ENCODE measurements around the gene SLC2A4RG.
A peak's percentile ranks its signal among the peaks of the same experiment; 100 is the strongest.

The SLC2A4RG gene, protein sequence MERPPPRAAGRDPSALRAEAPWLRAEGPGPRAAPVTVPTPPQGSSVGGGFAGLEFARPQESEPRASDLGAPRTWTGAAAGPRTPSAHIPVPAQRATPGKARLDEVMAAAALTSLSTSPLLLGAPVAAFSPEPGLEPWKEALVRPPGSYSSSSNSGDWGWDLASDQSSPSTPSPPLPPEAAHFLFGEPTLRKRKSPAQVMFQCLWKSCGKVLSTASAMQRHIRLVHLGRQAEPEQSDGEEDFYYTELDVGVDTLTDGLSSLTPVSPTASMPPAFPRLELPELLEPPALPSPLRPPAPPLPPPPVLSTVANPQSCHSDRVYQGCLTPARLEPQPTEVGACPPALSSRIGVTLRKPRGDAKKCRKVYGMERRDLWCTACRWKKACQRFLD

DNA sequence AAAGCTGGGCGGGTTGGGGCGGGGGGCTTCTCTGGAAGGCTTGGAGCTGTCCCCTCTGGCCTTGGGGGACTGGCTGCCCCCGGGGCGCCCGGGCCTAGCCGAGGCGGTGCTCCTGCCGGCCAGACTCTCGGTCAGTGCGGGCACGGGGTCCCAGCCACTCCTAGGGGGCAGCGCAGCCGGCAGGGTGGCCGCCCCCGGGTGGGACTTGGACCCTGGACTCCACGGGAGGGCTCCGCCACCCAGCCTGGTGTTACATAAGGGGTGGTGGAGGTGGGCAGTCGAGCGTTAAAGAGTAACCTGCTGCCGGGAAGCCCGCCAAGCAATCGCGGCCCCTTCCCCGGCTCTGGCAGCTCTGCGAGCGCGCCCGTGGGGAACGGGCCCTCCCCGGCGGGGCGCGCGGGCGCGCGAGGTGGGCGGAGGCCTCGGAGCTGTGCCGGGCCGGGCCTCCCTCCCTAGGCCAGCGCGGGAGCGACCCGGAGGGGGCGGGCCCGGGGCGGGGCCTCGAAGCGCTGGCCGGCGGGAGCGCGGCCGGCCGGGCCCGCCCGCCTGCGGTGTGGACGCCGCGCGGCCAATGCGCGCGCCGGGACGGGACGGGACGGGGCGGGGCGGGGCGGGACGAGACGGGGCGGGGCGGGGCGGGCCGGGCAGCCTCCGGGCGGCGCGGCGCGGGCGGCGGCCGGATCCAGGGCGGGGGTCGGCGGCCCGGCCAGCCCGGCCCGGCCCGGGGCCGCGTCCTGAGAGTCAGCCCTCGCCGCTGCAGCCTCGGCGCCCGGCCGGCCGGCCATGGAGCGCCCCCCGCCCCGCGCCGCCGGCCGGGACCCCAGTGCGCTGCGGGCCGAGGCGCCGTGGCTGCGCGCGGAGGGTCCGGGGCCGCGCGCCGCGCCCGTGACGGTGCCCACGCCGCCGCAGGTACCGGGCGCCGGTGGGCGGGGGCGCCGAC, at the start of gene SLC2A4RG:
TSS of gene SLC2A4RG (plus strand) at position 647 of the 940 bp plus-strand sequence. CDS start at position 784, 137 bp downstream.
- no peaks in the 10 kb centered on the region for H3K9me3 ChIP-seq (ENCODE audit: control insufficient read depth in 1 of 2, low read length in 2 of 2)
- peaks cover under 1 to 37% of the 10 kb centered on the region in 2 donors for H3K36me3 ChIP-seq (ENCODE audit: control insufficient read depth in 1 of 2, insufficient read depth in 2 of 2, low read length in 2 of 2)
- no peaks in the 10 kb centered on the region for H3K27me3 ChIP-seq (ENCODE audit: low read depth, low read length)
- H3K4me3 ChIP-seq (ENCODE audit: low read depth in 1 of 2, low read length in 2 of 2): peak within 1 kb of the TSS; percentile 57 to 68
- H3K4me1 ChIP-seq (ENCODE audit: control insufficient read depth in 1 of 2, insufficient read depth in 2 of 2, low read length in 2 of 2): peaks cover 0 to 32% of the 10 kb centered on the region in 2 donors
- H3K27ac ChIP-seq (ENCODE audit: low read length): no peak within 1 kb of the TSS

DNA sequence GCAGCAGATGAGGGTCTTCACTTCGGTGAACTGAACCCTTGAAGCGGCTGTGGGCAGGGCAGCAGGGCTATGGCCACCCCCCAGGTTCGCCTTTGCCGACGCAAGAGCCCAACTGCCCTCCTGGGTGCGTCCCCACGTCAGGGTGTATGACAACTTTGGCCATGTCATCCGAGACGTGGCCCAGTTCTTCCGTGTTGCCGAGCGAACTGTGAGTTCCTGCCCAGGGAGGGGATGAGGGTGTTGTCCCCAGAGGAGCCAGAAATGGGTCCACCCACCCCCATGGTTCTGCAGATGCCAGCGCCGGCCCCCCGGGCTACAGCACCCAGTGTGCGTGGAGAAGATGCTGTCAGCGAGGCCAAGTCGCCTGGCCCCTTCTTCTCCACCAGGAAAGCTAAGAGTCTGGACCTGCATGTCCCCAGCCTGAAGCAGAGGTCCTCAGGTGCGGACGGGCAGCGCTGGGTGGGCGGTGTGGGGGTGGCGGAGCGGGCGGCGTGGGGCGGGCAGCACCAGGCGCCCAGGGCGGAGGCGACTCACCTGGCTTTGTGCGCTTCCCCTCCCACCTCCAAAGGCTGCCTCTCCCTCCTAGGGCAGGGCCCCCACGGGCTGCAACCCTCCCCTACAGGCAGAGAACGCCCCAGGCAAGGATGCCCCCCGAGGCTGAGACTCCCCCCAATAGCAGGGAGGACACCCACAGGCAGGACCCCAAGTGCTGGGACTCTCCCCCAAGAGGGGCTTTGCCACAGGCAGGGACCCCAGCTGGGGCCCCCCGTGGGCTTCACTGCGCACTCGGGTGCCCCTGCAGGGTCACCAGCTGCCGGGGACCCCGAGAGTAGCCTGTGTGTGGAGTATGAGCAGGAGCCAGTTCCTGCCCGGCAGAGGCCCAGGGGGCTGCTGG, 49.3 kb upstream of the SLC2A4RG start:
- no peak overlapping the region for H3K4me3 ChIP-seq (ENCODE audit: low read depth in 1 of 2, low read length in 2 of 2)
- H3K27ac ChIP-seq (ENCODE audit: low read length): no peak overlapping the region
- no peaks in the 10 kb centered on the region for H3K9me3 ChIP-seq (ENCODE audit: control insufficient read depth in 1 of 2, low read length in 2 of 2)
- H3K36me3 ChIP-seq (ENCODE audit: control insufficient read depth in 1 of 2, insufficient read depth in 2 of 2, low read length in 2 of 2): peaks cover 0 to 12% of the 10 kb centered on the region in 2 donors
- peaks cover 0 to 18% of the 10 kb centered on the region in 2 donors for H3K4me1 ChIP-seq (ENCODE audit: control insufficient read depth in 1 of 2, insufficient read depth in 2 of 2, low read length in 2 of 2)
- H3K27me3 ChIP-seq (ENCODE audit: low read depth, low read length): no peaks in the 10 kb centered on the region

DNA sequence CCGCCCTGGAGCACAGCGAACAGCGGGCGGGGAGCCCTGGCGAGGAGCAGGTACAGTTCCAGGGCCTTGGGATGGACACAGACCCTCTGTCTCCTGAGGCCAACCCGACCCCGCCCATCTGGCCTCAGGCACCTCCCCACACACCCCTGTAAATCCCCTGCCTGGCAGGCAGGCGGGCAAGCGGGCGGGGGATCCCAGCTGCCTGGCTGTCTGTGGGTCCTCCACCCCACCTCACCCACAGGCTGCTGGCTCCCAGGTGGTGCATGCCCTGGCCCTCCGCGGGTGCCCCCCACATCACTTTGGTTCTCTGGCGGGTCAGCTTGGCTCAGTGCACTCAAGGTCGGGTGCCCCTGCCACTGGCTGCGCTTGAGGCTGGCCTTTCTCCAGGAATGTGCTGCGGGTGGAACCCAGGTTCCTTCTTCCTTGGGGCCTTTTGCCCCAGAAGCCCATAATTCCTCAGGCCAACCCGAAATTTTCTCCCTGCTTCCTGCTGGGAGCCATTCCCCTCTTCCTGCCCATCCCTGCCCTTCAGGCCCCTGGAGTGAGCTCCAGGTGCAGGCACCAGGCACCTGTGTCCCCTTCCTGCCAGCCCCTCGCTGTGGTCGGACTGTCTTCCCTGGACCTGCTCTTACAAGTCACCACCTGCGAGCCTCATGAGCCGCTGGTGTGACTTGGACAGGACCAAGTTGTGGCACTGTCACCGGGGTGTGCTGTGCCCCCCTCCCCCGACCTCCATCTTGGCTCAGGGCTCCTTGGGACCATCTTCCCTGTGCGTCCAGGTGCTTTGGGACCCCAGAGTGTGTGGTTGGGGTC, 48.5 kb upstream of the SLC2A4RG start:
- no peak overlapping the region for H3K27ac ChIP-seq (ENCODE audit: low read length)
- H3K9me3 ChIP-seq (ENCODE audit: control insufficient read depth in 1 of 2, low read length in 2 of 2): no peaks in the 10 kb centered on the region
- H3K4me3 ChIP-seq (ENCODE audit: low read depth in 1 of 2, low read length in 2 of 2): no peak overlapping the region
- peaks cover 0 to 18% of the 10 kb centered on the region in 2 donors for H3K36me3 ChIP-seq (ENCODE audit: control insufficient read depth in 1 of 2, insufficient read depth in 2 of 2, low read length in 2 of 2)
- H3K27me3 ChIP-seq (ENCODE audit: low read depth, low read length): no peaks in the 10 kb centered on the region
- H3K4me1 ChIP-seq (ENCODE audit: control insufficient read depth in 1 of 2, insufficient read depth in 2 of 2, low read length in 2 of 2): peaks cover 0 to 15% of the 10 kb centered on the region in 2 donors

DNA sequence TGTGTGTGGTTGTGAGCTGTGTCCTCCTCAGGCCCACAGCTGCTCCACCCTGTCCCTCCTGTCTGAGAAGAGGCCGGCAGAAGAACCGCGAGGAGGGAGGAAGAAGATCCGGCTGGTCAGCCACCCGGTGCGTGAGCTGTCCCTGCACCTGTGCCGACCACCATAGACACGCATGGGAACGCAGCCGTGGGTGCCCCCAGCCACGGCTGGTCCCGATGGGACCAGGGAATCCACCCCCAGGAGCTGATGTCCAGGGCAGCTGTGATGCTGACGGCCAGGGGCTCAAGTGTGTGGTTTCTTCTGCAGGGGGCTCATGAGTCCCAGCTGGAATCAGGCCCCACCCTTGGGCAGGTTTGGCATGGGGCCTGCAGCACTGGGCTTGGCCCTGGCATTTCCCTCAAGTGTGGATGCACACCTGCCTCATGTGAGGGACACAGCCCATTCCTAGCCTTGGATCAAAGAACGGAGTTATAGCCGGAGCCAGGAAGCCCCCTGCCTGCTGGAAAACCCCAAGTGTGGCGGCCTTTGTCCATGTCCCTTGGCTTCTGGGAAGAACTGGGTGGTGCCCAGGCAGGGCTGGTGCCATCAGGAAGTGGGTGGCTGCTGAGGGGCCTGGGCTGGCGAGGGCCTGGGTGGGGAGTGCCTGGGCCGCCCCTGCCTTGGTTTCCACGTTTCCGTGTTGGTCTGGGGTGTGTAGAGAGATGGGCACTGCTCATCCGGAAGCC, 47.7 kb upstream of the SLC2A4RG start:
- Histone ChIP-seq H3K4me3 (ENCODE audit: low read depth in 1 of 2, low read length in 2 of 2) (no peak overlapping the region), H3K36me3 (ENCODE audit: control insufficient read depth in 1 of 2, insufficient read depth in 2 of 2, low read length in 2 of 2) (peaks cover 0 to 18% of the 10 kb centered on the region in 2 donors), H3K4me1 (ENCODE audit: control insufficient read depth in 1 of 2, insufficient read depth in 2 of 2, low read length in 2 of 2) (peaks cover 0 to 11% of the 10 kb centered on the region in 2 donors), H3K9me3 (ENCODE audit: control insufficient read depth in 1 of 2, low read length in 2 of 2) (no peaks in the 10 kb centered on the region), H3K27me3 (ENCODE audit: low read depth, low read length) (no peaks in the 10 kb centered on the region), H3K27ac (ENCODE audit: low read length) (no peak overlapping the region)

DNA sequence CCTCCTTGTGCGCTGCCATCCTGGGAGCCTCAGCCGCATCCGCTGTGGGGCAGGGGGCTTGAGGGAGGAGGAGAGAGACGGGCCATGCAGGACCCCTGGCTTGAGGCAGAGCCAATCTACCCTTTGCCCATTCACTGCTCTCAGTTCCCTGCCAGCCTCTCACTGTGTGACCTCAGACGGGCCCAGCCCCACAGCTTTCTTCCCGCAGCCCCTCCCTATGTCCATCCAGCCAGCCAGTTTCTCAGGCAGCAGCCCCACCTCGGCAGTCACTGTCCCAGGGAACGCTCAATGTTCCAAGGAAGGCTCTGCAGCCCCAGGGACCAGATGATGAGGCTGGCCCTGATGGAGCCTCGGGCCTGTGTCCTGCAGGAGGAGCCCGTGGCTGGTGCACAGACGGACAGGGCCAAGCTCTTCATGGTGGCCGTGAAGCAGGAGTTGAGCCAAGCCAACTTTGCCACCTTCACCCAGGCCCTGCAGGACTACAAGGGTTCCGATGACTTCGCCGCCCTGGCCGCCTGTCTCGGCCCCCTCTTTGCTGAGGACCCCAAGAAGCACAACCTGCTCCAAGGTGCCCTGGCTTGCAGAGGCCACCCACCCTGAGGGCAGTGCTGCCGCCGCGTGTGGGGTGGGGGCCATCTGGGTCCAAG, 47.0 kb upstream of the SLC2A4RG start:
- H3K4me1 ChIP-seq (ENCODE audit: control insufficient read depth in 1 of 2, insufficient read depth in 2 of 2, low read length in 2 of 2): peaks cover 0 to 12% of the 10 kb centered on the region in 2 donors
- peaks cover 0 to 18% of the 10 kb centered on the region in 2 donors for H3K36me3 ChIP-seq (ENCODE audit: control insufficient read depth in 1 of 2, insufficient read depth in 2 of 2, low read length in 2 of 2)
- no peak overlapping the region for H3K27ac ChIP-seq (ENCODE audit: low read length)

DNA sequence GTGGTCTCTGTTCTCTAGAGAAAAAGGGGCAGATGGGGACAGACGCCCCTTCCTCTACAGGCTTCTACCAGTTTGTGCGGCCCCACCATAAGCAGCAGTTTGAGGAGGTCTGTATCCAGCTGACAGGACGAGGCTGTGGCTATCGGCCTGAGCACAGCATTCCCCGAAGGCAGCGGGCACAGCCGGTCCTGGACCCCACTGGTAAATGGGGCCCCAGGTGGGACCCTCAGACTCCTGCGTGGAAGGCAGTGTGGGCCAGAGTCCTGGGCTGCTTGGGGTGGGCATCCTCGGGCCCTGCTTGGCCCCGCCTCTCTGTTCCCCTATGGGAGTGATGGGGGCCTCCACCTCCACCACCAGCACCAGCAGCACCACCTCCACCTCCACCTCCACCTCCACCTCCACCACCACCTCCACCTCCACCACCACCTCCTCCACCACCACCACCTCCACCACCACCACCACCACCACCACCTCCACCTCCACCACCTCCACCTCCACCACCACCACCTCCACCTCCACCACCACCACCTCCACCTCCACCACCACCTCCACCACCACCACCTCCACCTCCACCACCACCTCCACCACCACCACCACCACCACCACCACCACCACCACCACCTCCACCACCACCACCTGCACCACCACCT, 46.4 kb upstream of the SLC2A4RG start:
- H3K36me3 ChIP-seq (ENCODE audit: control insufficient read depth in 1 of 2, insufficient read depth in 2 of 2, low read length in 2 of 2): peaks cover 0 to 18% of the 10 kb centered on the region in 2 donors
- no peak overlapping the region for H3K27ac ChIP-seq (ENCODE audit: low read length)
- H3K4me3 ChIP-seq (ENCODE audit: low read depth in 1 of 2, low read length in 2 of 2): no peak overlapping the region
- no peaks in the 10 kb centered on the region for H3K27me3 ChIP-seq (ENCODE audit: low read depth, low read length)
- H3K4me1 ChIP-seq (ENCODE audit: control insufficient read depth in 1 of 2, insufficient read depth in 2 of 2, low read length in 2 of 2): peaks cover 0 to 13% of the 10 kb centered on the region in 2 donors
- no peaks in the 10 kb centered on the region for H3K9me3 ChIP-seq (ENCODE audit: control insufficient read depth in 1 of 2, low read length in 2 of 2)

More for the DNA sequence above, 47.0 kb upstream of the SLC2A4RG start:
- Histone ChIP-seq H3K27me3 (ENCODE audit: low read depth, low read length) (no peaks in the 10 kb centered on the region), H3K9me3 (ENCODE audit: control insufficient read depth in 1 of 2, low read length in 2 of 2) (no peaks in the 10 kb centered on the region), H3K4me3 (ENCODE audit: low read depth in 1 of 2, low read length in 2 of 2) (no peak overlapping the region)

DNA sequence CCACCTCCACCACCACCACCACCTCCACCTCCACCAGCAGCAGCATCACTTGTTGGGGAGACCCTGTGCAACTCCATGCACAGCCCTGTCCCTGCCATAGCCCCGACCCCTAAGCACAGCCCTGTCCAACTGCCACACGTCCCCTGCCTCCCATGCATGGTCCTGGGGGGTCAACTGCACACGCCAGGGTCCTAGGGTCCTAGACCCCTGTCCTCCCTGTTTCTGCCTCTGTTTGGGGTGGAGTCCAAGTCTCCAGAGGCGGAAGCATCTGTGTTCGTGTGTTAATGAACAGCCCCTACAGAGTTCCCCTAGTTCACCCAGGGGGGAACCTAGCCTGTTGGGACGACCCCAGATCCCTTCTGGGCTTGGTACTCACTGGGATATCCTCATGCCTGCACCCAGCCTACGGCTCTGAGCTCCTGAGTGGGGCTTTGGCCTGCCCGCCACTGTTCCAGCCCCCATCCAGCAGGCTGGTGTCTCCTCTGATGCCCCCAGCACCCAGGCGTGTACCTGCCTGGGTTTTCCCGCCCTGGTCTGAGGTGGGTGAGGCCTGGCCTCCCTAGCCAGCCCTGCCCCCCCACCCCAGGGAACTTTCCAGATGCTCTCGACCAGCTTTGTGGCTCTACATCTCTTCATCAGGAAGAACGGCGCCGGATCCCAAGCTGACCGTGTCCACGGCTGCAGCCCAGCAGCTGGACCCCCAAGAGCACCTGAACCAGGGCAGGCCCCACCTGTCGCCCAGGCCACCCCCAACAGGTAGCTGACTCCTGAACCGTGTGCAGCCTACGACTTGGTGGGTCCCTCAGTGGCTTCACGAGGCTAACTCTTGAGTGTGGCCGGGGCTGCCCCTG, 45.6 kb upstream of the SLC2A4RG start:
- H3K36me3 ChIP-seq (ENCODE audit: control insufficient read depth in 1 of 2, insufficient read depth in 2 of 2, low read length in 2 of 2): peaks cover 0 to 18% of the 10 kb centered on the region in 2 donors
- no peaks in the 10 kb centered on the region for H3K9me3 ChIP-seq (ENCODE audit: control insufficient read depth in 1 of 2, low read length in 2 of 2)
- H3K27ac ChIP-seq (ENCODE audit: low read length): no peak overlapping the region
- H3K4me1 ChIP-seq (ENCODE audit: control insufficient read depth in 1 of 2, insufficient read depth in 2 of 2, low read length in 2 of 2): peaks cover 0 to 18% of the 10 kb centered on the region in 2 donors
- no peak overlapping the region for H3K4me3 ChIP-seq (ENCODE audit: low read depth in 1 of 2, low read length in 2 of 2)
- H3K27me3 ChIP-seq (ENCODE audit: low read depth, low read length): no peaks in the 10 kb centered on the region

DNA sequence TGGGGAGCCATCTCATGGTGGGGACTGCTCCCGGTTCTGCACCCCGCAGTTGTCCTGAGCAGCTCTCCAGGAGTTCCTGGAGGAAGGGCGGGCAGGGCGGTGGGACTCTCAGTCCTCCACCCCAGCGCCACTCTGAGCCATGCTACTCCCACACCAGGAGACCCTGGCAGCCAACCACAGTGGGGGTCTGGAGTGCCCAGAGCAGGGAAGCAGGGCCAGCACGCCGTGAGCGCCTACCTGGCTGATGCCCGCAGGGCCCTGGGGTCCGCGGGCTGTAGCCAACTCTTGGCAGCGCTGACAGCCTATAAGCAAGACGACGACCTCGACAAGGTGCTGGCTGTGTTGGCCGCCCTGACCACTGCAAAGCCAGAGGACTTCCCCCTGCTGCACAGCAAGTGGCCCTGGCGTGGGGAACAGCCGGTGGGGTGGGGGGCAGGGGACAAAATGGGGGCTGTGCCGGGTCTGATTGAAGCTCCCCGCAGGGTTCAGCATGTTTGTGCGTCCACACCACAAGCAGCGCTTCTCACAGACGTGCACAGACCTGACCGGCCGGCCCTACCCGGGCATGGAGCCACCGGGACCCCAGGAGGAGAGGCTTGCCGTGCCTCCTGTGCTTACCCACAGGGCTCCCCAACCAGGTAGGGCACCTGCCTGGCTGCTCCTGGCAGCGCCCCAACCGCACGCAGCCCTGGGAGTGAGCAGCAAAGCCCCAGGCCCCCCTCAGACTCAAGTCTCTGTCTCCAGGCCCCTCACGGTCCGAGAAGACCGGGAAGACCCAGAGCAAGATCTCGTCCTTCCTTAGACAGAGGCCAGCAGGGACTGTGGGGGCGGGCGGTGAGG, 44.8 kb upstream of the SLC2A4RG start:
- peaks cover 0 to 18% of the 10 kb centered on the region in 2 donors for H3K36me3 ChIP-seq (ENCODE audit: control insufficient read depth in 1 of 2, insufficient read depth in 2 of 2, low read length in 2 of 2)
- no peak overlapping the region for H3K4me3 ChIP-seq (ENCODE audit: low read depth in 1 of 2, low read length in 2 of 2)
- no peak overlapping the region for H3K27ac ChIP-seq (ENCODE audit: low read length)
- no peaks in the 10 kb centered on the region for H3K27me3 ChIP-seq (ENCODE audit: low read depth, low read length)
- peaks cover 0 to 18% of the 10 kb centered on the region in 2 donors for H3K4me1 ChIP-seq (ENCODE audit: control insufficient read depth in 1 of 2, insufficient read depth in 2 of 2, low read length in 2 of 2)
- no peaks in the 10 kb centered on the region for H3K9me3 ChIP-seq (ENCODE audit: control insufficient read depth in 1 of 2, low read length in 2 of 2)
